ENCODE results near the gene PLLP.
"Not testable (repeated sequence)": the region's sequence is repeated elsewhere in the genome, so short reads cannot be mapped to it uniquely, and the experiment has no call there.

PLLP gene

DNA sequence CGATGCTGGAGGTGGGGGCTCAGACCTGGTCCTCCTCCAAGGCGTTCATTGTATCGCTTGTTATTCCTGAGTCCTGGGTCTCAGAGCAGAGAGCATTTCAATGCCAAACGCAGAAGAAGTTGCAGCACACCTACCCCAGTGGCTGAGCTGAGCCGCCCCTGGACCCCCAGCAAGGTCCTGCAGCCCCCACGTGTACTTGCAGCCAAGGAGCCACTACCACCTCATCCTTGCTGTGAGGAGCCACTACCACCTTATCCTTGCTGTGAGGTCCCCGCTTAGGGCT lies 13.5 kb downstream of the PLLP start:
- DNase-seq = no peak

DNA sequence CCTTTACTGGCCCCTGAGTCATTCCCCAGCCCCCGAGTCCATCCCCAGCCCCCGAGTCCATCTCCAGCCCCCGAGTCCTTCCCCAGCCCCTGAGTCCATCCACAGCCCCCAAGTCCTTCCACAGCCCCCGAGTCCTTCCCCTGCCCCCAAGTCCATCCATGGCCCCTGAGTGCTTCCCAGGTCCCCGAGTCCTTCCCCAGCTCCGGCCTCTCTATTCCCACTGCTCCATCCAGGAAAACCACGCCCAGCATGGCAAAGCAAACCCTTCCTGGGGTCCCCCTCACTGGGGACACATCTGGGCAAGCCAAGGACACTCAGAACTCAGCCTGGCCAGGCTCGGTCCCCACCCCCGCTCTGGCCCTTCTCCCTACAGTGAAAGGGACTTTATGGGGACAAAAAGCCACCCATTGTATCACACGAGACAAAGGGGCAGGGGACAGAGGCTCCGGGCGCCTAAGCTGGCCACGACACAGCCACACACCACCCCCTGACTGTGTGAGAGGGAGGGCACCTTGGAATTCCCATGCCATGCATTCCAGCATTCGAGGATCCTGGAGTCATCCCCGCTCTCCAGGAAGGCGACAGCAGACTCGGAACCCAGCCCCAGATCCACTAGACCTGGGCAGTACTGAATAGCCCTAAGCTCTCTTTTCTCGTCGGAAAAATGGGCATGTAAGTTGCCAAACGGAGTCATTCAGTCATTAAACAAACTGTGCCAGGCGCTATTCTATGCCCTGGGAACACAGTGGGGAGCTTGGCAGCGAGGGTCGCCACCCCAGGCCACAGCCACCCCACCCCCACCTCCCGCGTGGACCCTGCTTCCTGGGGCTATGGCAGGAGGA lies 14.0 kb downstream of the PLLP start:
- no peak for DNase-seq

DNA sequence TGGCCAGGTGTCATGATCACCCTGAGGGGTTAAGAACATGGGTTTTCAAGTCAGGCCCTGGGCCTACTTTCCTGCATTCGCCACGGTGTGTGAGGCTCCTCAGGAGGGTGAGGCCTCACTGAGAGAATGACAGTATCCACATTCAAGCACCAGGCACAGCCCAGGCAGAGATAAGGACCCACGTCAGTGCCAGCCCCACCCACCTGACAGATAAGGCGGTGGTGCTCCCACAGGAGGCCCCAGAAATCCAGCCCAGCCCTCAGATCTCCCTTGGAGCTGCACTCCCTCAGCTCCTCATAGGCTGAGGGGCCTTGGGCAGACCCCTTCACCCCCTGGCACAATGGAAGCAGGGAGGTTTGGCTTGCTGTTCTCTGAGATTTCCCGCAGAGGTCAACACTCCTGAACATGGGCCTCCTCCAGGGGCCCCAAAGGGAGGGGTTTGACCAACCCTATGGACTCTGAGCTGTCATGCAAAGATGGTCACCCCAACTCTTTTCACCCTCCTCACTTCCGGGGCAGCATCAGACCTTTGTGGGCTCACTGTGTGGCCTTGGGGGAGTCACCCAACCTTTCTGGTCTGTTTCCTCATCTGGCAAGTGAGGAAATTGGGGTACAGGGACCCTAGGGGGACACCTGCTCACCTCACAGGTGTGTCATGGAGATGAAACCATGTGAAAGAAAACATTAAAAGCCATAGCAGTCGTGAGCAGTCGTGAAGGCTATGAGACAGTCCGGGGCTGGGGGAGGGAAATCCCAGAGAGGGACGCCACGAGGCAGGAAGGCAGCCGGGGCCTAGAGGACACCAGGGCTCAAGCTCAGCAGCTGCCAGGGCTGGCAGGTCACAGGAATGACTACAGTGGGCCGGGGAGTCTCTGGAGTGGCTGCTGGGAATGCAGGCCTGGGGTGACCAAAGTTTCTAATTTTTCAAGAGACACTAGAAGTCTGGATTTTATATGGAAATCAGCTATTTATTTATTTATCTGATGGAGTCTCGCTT lies 15.4 kb downstream of the PLLP start:
- no peak for DNase-seq

DNA sequence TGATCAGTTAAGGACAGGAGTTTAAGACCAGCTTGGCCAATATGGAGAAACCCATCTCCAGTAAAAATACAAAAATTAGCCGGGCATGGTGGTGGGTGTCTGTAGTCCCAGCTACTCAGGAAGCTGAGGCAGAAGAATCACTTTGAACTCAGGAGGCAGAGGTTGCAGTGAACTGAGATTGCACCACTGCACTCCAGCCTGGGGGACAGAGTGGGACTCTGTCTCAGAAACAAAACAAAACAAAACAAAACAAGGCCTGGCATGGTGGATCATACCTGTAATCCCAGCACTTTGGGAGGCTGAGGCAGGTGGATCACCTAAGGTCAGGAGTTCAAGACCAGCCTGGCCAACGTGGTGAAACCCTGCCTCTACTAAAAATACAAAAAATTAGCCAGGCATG lies 17.1 kb downstream of the PLLP start:
- not testable (repeated sequence) for DNase-seq

DNA sequence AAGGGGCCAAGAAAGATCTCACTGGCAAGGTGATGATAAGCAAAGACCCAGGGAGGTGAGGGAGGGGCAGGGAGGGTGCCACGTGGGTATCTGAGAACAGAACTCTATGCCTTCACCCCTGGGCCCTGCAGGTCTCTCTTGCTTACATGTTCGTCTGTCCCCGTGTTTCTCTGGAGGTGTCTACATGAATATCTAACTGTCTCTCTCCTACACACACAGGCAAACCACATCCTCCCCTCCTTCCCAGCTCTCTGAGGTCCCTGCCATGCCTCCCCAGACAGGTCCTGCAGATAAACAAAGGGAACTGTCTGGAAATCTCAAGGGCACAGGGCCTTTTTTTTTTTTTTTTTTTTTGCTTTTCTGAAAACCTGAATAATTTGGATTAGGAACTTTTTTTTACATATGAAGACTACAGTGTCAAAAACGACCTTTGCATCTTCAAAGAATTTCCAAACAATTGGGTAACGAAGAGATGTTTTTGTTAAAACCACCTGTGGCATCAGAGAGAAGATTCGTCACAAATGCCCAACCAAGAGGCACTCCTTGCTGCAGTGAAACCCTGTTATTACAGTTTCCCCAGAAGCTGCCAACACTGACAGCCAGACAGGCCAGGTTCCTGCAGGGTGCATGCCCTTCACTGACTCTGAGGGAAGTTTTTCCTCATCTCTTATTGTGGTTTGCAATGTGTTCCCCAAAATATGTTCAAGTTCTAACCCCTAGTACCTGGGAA lies 17.8 kb downstream of the PLLP start:
- no peak for DNase-seq

DNA sequence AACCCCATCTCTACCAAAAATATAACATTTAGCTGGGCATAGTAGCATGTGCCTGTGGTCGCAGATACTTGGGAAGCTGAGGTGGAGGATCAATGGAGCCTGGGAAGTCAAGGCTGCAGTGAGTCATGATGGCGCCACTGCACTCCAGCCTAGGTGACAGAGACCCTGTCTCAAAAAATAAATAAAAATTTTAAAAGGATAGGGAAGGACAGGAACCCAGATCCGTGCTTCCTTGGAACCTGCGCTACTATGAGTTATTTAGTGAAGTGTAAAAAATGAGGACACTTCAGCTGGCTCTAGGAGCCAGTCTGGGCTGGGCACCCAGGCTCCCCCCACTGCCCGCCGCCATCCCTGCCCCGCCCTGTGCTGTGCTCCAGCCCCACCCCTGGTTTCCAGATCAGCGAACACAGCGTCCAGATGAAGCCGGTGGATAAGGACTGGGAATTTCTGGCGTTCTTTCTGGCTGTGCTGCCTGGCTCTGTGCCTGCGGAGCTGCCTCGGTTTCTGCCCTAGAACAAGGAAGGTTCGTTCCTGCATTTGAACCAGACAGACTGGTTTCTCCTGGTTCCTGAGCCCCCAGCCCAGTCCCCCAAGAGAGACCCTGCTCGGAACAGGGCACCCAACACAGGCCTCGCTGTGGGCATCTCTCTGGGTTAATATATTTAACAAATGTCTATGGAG lies 18.5 kb downstream of the PLLP start:
- DNase-seq = peak; percentile 26

DNA sequence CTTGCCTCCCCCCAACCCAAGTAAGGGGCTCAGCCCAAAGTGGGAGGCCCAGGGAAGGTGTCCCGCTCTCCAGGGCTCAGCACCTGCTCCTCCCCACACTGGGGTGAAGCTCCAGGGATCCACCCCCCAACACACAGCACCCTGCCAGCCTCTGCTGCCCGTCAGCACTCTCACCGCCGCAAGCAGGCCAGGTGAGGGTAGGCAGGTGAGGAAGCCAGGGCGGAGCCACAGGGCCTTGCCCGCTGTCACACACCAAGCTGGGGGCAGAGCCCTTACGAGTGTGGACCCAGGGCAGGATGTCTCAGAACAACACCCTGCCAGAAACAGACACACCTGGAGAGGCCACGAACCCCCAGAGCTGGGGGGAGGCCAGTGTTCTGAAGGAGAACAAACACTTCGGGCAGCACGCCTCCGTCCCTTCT lies 19.5 kb downstream of the PLLP start:
- no peak for DNase-seq

DNA sequence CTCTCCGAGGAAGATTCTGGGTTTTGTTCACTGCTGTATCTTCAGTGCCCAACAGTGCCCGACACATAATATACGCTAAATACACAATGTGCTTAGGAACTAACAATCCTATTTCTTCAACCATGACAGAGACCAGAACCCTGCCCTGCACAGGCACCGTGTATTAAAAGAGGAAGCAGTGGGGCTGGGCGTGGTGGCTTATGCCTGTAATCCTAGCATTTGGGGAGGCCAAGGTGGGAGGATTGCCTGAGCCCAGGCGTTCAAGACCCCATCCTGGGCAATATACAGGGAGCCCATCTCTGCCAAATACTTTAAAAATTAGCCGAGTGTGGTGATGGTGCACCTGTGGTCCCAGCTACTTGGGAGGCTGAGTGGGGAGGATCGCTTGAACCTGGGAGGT lies 20.1 kb downstream of the PLLP start:
- no peak for DNase-seq

DNA sequence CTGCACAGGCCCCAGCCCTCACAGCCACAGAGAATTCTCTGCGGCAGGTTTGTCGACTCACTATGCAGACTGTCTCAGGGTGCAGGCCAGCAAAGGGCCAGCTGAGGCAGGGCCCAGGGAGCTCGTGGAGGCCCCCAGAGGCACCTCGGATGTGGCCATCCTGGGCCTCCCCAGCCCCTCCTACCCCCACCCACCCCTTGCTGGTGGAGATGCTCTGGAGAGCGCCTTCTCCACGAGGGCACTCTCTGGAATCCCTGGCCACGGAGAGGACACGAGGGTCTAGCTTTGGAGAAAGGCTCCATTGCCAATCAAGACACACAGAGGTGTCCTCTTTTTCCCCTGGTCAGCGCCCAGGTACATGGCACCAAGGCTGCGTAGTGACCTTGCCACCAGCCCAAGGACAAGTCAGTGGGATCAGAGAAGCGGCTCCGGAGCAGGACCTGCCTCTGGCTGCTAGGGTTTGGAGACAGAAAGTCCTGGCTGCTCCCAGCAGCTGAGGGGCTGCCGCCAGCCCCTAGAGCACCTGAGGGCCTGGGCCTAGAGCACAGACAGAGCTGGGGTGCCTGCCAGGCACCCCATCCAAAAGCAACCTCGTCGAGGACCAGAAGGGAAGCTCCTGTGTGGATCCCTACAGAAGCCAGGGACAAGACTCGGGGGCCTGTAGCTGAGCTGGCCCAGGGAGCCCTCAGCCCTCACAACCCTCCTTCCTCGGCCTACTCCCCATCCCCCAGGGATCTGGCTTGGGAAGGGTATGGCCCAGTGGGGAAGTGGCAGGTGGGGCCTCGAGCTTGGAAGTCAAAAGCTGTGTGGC lies 20.7 kb downstream of the PLLP start:
- DNase-seq = no peak

DNA sequence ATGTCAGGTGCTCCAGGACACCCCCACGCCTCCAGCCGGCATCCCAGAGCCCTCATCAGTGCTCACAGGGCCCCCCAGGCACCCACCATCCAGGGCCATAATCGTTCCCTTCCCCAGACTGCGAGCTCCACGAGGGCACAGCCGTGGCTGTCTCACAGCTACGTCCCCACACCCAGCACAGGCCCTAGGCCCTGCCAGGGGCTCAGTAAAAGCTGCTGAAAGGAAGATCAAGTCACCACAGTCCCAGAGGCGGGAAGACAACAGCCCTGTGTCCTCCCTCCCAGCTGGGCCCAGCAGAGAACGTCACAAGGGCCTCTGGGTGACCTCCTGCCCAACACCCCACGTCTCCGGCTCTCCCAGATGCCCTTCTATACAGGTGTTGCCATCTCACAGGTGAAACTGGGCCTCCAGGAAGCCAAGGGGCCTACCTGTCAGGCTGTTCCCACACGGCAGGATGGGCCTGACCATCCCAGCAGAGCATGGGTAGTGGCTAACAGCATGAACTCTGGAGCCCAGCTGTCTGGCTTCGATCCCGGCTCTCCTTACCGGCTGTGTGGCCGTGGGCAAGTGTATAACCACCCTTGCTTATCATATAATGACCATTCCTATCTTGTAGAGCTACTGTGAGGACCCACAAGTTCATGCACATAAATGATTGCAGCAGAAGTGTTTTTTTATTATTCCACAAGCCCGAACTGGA lies 21.5 kb downstream of the PLLP start:
- DNase-seq = no peak

DNA sequence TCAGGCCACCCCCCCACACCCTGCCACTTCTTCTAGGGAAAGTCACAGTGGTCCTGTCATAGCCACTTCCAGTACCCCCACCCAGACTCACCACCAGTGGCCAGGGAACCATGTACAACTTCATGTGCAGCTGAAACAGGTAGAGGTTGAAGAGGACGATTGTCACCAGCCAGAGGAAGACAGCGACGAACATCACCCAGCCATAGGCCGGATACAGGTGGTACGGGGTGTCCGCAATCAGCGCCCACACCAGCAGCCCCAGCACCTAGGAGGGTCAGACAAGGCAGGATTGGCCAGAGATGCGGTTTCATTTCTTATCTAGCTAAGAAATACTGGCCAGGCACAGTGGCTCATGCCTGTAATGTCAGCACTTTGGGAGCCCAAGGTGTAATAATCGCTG lies 22.7 kb downstream of the PLLP start:
- no peak for DNase-seq

DNA sequence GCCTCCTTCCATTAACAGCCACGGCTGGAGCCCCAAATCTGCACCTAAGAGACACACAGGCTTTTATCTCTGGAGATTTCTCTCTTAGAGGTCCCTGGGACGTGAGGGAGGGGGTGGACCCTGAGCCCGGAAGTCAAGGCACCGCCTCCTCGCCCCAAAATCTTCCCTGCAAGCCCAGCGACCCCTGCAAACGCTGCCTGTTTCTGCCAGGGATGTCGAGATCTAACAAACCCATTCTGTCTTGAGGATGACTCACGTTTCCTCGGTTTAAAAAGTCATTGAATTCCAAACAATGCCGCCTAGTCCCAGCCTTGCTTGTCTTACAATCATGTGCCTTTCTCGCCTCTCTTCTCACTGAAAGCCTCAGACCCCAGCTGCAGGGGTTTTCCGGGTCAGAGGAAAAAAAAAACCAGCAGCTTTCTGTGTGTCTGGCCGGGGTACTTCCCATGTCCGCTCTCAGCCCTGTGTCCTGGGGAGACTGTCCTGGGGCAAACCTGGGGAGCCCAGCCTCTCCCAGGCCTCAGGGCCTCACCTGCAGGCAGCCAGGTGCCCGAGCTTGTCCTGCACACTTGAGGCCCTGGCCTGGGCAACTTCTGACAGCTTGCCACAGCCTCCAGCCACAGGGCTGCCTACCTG lies 24.1 kb downstream of the PLLP start:
- DNase-seq = no peak

DNA sequence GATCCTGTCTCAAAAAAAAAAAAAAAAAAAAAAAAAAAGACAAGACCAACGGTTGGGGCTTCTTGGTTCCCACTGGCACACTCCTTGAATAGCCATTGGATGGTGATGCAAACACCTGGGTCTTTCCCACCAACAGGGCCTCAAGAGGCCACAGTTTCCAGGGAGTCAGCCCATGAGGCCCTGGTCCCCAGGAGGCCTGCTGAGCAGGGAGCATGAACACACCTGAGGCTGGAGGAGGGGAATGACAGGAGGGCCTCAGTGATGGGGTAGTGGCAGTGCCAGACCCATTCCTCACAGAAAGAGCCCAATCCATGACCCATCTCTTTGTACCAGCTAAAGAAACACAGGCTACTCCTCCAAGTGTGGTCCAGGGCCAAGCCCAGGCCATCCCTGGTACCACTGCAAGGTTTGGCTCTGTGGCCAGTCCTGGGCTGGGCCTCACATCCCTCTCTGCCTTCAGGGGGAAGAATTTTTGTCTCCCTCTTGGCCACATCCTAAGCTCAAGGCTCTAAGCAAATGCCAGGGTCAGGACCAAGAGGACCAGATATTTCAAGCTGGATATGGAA lies 25.5 kb downstream of the PLLP start:
- DNase-seq = no peak

DNA sequence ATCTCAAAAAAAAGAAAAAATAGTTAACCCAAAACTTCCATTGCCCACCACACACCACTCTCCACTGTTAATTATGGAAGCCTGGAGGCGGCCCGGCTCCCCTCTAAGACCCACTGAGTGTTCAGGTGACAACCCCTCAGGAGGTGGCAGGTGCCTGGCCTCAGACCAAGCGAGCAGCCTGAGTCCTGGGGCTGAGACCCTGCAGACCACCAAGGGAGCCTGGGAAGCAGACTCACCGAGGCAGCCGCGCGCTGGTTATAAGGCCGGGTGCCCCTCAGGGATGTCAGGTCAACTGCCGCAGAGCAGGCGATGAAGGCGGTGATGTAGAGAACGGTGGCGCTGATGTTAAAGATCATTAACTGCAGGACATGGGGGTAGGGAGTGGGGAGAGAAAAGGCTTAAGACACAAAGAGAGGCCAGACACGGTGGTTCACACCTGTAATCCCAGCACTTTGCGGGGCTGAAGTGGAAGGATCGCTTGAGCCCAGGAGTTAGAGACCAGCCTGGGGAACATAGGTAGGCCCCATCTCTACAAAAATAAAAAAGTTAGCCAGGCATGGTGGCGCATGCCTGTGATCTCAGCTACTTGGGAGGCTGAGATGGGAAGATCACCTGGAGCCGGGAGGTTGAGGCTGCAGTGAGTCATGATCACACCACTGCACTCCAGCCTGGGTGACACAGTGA lies 26.1 kb downstream of the PLLP start:
- DNase-seq = no peak

DNA sequence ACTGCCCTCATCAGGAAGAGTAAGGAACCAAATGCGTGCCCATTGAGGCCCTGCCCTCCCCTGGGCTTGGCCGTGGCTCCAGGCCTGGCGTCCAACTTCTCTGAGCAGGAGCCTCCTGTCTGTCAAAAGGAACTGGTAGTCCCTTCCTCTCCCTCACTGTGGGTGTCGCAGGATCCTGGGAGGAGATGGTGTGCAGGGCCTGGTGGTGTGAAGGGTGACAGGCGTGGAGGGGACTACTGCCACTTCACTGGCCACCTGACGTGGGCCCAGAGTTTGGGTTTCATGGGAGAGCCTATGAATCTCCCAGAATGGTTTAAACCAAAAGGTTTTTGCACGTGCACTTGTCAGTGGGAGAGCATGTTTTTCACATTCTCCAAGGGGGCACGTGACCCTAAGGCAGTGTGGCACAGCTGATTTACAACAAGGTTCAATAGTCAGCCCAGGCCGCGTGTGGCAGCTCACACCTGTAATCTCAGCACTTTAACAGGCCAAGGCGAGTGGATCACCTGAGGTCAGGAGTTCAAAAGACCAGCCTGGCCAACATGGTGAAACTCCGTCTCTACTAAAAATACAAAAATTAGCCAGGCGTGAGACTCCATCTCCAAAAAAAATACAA lies 26.9 kb downstream of the PLLP start:
- DNase-seq = no peak

DNA sequence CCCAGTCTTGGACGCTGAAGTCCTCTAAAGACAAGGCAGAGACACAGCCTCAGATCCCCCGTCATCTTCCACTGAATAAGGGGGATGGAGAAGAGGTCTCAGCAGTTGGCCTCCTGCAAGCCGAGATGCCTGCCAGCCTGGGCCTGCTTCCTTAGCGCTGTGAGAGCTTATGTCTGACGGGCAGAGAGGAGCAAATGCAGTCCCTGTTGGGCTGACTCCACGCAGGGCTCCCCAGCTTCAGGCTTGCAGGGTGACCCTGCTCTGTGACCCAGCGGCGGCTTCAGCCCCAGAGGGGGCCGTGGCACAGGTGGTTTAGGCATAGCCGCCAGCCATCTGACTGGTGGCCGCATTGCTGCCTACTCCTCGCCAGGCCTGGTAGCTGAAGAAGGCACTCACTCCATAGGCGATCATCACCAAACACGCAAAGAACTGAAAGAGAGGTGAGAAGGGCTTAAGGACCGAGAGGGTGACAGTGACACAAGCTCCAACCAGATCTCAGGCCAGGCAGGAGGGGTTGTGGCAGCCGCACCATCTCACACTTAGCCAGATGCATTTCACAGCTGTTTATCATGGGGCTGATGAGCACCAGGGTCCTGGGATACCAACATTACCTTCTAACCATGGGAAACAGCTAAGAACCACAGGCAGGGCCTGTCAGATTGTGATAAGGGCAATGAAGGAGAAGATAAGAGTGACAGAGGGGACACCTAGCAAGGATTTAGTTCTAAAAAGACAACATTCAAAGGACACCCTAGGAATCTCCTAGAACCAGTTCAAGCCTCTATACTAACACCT lies 27.7 kb downstream of the PLLP start:
- DNase-seq = no peak

DNA sequence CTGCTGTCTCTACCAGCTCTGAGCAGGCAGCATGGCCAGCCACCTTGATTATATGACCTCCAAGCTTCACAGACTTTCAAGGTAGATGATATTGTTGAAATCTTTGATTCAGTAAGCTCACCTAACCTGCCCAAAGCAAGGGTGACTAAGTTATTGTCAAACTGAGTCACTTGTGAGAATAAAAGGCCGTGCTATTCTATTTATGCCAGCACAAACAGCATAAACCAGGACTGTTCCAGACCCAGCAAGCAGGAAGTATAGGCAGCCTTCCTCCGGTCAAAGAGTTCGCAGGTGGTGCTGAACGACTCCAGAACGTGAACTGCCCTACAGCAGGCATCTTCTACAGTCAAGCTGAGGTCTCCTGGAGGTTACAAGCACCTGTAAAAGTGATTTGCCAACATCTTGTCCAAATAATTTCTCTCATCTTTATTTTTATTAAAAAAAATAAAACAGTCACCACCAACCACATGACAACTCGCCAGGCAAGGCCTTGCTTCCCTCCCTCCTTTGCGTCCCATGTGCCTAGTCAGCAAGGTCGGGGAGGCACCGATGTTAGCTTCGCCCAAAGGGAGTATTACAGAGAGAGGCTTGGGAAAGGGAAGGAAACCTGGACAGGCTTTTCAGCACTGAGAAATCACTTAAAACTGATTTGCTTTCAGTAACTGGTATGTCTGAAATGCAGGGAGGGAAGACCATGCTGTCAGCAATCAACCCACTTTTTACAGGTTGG lies 28.6 kb downstream of the PLLP start:
- no peak for DNase-seq

DNA sequence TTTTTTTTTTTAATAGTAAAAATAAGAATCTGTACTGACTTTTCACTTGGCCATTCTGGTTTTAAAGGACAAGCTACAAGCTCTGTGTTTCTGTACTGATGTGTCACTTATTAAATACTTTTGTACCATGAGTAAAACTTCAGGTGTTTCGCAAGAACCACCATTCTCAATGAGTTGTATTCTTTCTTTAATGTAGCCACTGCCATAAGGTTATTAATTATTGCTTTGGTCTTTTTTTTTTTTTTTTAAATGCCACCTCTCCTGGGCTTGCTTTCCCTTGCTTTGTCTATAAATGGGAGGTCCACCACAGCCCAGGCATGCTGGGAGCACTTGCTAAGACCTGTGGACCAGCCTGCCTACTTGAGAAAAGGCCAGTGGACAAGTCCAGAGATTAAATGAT lies 31.0 kb downstream of the PLLP start:
- DNase-seq = no peak

Measured in NCI-H2029 treated with DMSO at 0.1 percent for 48 hours (cell line).